ENCODE measurements around the gene APLF.

DNA sequence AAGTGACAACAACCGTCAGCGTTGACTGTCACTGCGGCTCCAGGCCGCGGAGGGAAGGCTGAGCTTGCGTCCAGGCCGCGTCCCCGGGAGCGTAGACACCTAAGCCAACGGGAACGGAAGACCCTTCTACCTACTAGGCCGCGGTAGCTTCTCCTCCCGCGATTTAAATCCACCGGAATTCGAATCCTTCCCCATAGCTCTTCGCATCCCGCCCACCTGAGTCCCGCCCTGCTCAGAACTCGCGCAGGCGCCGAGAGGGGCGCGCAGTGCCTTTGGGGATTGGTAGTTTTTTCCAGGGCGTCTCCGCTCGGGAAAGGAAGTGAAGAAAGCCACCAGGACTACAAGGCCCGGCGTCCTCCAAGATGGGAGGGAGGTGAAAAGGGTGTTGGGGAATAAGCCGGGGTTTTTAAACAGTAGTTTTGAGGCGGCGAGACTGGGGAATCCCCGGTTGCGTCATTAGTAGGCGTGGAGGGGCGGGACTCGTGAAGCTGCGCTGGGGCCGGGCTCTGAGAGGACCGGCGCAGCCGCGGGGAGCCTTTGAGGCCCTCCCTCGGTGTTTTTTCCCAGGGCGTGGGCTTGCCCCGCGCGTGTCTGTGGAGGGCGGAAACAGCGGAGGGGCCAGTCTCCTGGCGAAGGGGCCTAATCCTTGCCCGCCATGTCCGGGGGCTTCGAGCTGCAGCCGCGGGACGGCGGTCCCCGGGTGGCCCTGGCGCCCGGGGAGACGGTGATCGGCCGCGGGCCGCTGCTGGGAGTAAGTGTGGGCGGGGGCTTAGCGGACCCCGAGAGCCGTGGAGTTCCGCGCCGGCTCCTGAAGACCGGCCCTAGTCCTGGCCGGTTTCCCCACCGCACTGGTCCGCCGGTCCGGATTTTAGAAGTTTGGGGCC, at the start of gene APLF, which contains the start of gene FBXO48:
- TF ChIP-seq, protein P1, sequence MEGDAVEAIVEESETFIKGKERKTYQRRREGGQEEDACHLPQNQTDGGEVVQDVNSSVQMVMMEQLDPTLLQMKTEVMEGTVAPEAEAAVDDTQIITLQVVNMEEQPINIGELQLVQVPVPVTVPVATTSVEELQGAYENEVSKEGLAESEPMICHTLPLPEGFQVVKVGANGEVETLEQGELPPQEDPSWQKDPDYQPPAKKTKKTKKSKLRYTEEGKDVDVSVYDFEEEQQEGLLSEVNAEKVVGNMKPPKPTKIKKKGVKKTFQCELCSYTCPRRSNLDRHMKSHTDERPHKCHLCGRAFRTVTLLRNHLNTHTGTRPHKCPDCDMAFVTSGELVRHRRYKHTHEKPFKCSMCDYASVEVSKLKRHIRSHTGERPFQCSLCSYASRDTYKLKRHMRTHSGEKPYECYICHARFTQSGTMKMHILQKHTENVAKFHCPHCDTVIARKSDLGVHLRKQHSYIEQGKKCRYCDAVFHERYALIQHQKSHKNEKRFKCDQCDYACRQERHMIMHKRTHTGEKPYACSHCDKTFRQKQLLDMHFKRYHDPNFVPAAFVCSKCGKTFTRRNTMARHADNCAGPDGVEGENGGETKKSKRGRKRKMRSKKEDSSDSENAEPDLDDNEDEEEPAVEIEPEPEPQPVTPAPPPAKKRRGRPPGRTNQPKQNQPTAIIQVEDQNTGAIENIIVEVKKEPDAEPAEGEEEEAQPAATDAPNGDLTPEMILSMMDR (IDR thresholded peaks at IDR 0.05; ENCODE audit: low read length): no peak
- no peak for TF ChIP-seq EZH2 (IDR thresholded peaks at IDR 0.05; ENCODE audit: borderline replicate concordance, low read length)
